A673 (cell line): ENCODE measurements around the gene PNRC1.

Source experiments
- CTCF ChIP-seq: fragments of 300-800, 200-600 bp; sonication (generic); conservative IDR thresholded peaks from 2 replicates; pipeline ENCODE4 v1.5.1; 2017; ENCODE audit warnings: low read depth, mild to moderate bottlenecking, antibody characterized with exemption, low read length, moderate library complexity, mixed read lengths
- EZH2 ChIP-seq: fragments of 200-600 bp; sonication (generic); IDR thresholded peaks from 2 replicates; pipeline ENCODE4 v1.6.1; 2017; ENCODE audit warnings: borderline replicate concordance, low read depth, mild to moderate bottlenecking, mixed read lengths, antibody characterized with exemption, low read length; ENCODE audit not compliant: poor library complexity, severe bottlenecking

GRCh38 chr6:89067796-89068195, 12.8 kb upstream of the PNRC1 start:
- TF ChIP-seq CTCF: no peak
- no peak for TF ChIP-seq EZH2
